GM12878 (cell line): ENCODE results near the gene SRSF5. TPM values are rescaled to one million over a fixed set of nuclear protein-coding genes. Genes with fewer than 3 reads are reported as not detected.
"Not testable (repeated sequence)": the region's sequence is repeated elsewhere in the genome, so short reads cannot be mapped to it uniquely, and the experiment has no call there.

Experiments
- ATAC-seq: fragments of 200-7000 bp; cut with Tn5 transposase; 3 replicates; pipeline ENCODE4 v1.9.1; 2020; ENCODE audit warnings: mild to moderate bottlenecking, moderate library complexity
- BruUV-seq: library from RNA; stranded (reverse); fragments of 400-500 nt; replicated peaks from 2 replicates; lab custom pipeline; 2021; lab: Mats Ljungman, UMichigan
- CTCF ChIA-PET: fragments of 300-600 bp; sonication (Branson Sonifier 250); formaldehyde crosslinking; extraction: SDS; loops from one replicate; lab custom pipeline; 2021; ENCODE audit warnings: inconsistent platforms; lab: Yijun Ruan, JAX
- POLR2A ChIA-PET: fragments of 350-600 bp; formaldehyde crosslinking; extraction: SDS; loops from one replicate; lab custom pipeline; 2021; ENCODE audit warnings: inconsistent platforms; lab: Charles Lee
- RAD21 ChIA-PET: fragments of 300-600 bp; sonication (Branson Sonifier 250); formaldehyde crosslinking; loops from one replicate; lab custom pipeline; 2023; ENCODE audit warnings: antibody characterized with exemption; ENCODE audit not compliant: unreplicated experiment; lab: Charles Lee
- SMC1A ChIA-PET: fragments of 300-600 bp; sonication (Branson Sonifier 250); formaldehyde crosslinking; loops from one replicate; lab custom pipeline; 2023; ENCODE audit not compliant: unreplicated experiment, uncharacterized antibody; lab: Charles Lee
- DNase-seq: peaks from one replicate; pipeline ENCODE4 v3.0.0-alpha.2; 2011; ENCODE audit warnings: low read depth, low spot score
- FAIRE-seq: peaks from 3 replicates; lab custom pipeline; 2011; peaks lifted over from hg19 to GRCh38; lab: Jason Lieb, UNC
- H2AFZ ChIP-seq: 2 replicates; pipeline ENCODE4 v1.6.0; 2011; ENCODE audit warnings: low read depth, low read length, control low read depth; ENCODE audit not compliant: control insufficient read depth
- H3K27ac ChIP-seq: 2 replicates; pipeline ENCODE4 v1.5.1; 2011; ENCODE audit warnings: control low read depth; ENCODE audit not compliant: control insufficient read depth, insufficient read depth
- H3K27me3 ChIP-seq, 2 experiments: replicated peaks in 1 of 2; 2 replicates each; pipeline versions ENCODE4 v1.6.0 to v1.6.1; 2011; ENCODE audit warnings: low read length in 1 of 2; ENCODE audit not compliant: control insufficient read depth in 2 of 2, insufficient read depth in 2 of 2
- H3K36me3 ChIP-seq, 2 experiments: 2 replicates each; pipeline ENCODE4 v1.5.1; 2011; ENCODE audit warnings: low read length in 1 of 2; ENCODE audit not compliant: control insufficient read depth in 2 of 2, insufficient read depth in 2 of 2
- H3K4me1 ChIP-seq: 2 replicates; pipeline ENCODE4 v1.6.1; 2011; ENCODE audit warnings: mild to moderate bottlenecking, low read length, moderate library complexity, mixed read lengths; ENCODE audit not compliant: control insufficient read depth, insufficient read depth
- H3K4me2 ChIP-seq: 2 replicates; pipeline ENCODE4 v1.6.0; 2011; ENCODE audit warnings: control low read depth; ENCODE audit not compliant: control insufficient read depth, insufficient read depth
- H3K4me3 ChIP-seq: fragments of 200-600 bp; sonication (generic); 2 replicates; pipeline ENCODE4 v1.5.1; 2016
- H3K79me2 ChIP-seq: 2 replicates; pipeline ENCODE4 v1.6.0; 2011; ENCODE audit warnings: low read length; ENCODE audit not compliant: control insufficient read depth, insufficient read depth
- H3K9ac ChIP-seq: 2 replicates; pipeline ENCODE4 v1.8.0; 2011; ENCODE audit warnings: low read length, control low read depth, mixed read lengths; ENCODE audit not compliant: control insufficient read depth, insufficient read depth
- H3K9me3 ChIP-seq: replicated peaks from 3 replicates; pipeline ENCODE4 v1.5.1; 2011; ENCODE audit warnings: mild to moderate bottlenecking, low read length; ENCODE audit not compliant: control insufficient read depth, insufficient read depth
- H4K20me1 ChIP-seq: 2 replicates; pipeline ENCODE4 v1.6.0; 2011; ENCODE audit not compliant: control insufficient read depth, insufficient read depth
- HDAC6 ChIP-seq: fragments of 200-600 bp; sonication (generic); IDR thresholded peaks from one replicate; pipeline ENCODE4 v1.8.0; 2017; ENCODE audit warnings: antibody characterized with exemption; ENCODE audit not compliant: unreplicated experiment
- IKZF2 ChIP-seq, 2 experiments: fragments of 450-650 bp; IDR thresholded peaks; 2 replicates each; pipeline ENCODE4 v1.6.1; 2017; ENCODE audit warnings: mild to moderate bottlenecking in 2 of 2, moderate library complexity in 2 of 2
- KAT2A ChIP-seq: conservative IDR thresholded peaks from 2 replicates; pipeline ENCODE4 v1.6.1; 2011; ENCODE audit warnings: low read depth, low read length; ENCODE audit not compliant: control insufficient read depth
- PML ChIP-seq: IDR thresholded peaks from 2 replicates; pipeline ENCODE4 v1.6.1; 2012; ENCODE audit warnings: low read length, inconsistent platforms
- RUNX3 ChIP-seq: IDR thresholded peaks from 2 replicates; pipeline ENCODE4 v1.6.1; 2012; ENCODE audit warnings: low read length, inconsistent platforms
- WGBS: methylation state at CpG from one replicate; pipeline ENCODE4 v1.1.6; 2016; ENCODE audit warnings: low lambda C conversion rate; ENCODE audit not compliant: insufficient replicate concordance, insufficient coverage; ENCODE audit errors: missing lambda C conversion rate; 5-methylcytosine and 5-hydroxymethylcytosine counted together
- in situ Hi-C: fragments of 300-500 bp; cut with MboI; formaldehyde crosslinking; loops from 9 replicates; pipeline ENCODE4 v1.14.3; 2018; ENCODE audit warnings: mixed read lengths
- intact Hi-C: fragments of 100-400 bp; cut with micrococcal nuclease; formaldehyde crosslinking; loops from one replicate; pipeline ENCODE4 v1.14.2; 2022; ENCODE audit not compliant: unreplicated experiment
- polyA plus RNA-seq, 11 experiments: library from polyadenylated mRNA; depleted of rRNA in 4 of 11; unstranded in 6 of 11; stranded (reverse) in 5 of 11; fragments of >200 nt; fragmentation: Nextera tagmentation in 4 of 11; fragmentation: Illumina TruSeq in 1 of 11; extraction: Ambion mirVana in 4 of 11; extraction: Trizol in 1 of 11; gene quantifications; 1 replicate in 1 of 11; 2 replicates in 10 of 11; pipeline versions ENCODE4 v1.2.1 to v1.2.3, GENCODE V29; 2011 to 2016; ENCODE audit warnings: inconsistent platforms in 2 of 11, missing spikeins in 2 of 11, low read depth in 1 of 11
- total RNA-seq, 4 experiments: library from RNA; depleted of rRNA in 3 of 4; stranded (reverse); fragments of >200 nt in 3 of 4; fragmentation: Illumina TruSeq in 1 of 4; extraction: Trizol in 1 of 4; gene quantifications; 2 replicates each; pipeline versions ENCODE4 v1.2.1 to v1.2.3, GENCODE V29; 2013 to 2021

The SRSF5 gene
- total and polyA plus RNA-seq, 10 of the 15 experiments (the other 5 are each of a cell fraction or from before 2014, with no cell fraction given): 136 to 453 (median 275) TPM

GRCh38 chr14:69766984-69767368 lies at the start of gene SRSF5 (continued):
- peak; percentile 99 for TF ChIP-seq PML
- TF ChIP-seq KAT2A: no peak
- TF ChIP-seq IKZF2 (IDR thresholded peaks at IDR 0.05): peak; percentile 77 to 79; a peak in 3 of 4 replicates
- TF ChIP-seq HDAC6: peak; percentile 56
- no peak; the same call in 1 of the 2 replicates for TF ChIP-seq RUNX3

GRCh38 chr14:69718614-69719013 lies 48.3 kb upstream of the SRSF5 start:
- BruUV-seq, POLR2A ChIA-PET, H3K79me2 ChIP-seq, H3K4me1 ChIP-seq, ATAC-seq, DNase-seq, H2AFZ ChIP-seq, H3K27me3 ChIP-seq, H3K4me3 ChIP-seq, H3K9me3 ChIP-seq, intact Hi-C loops, FAIRE-seq, in situ Hi-C loops, H3K36me3 ChIP-seq, H4K20me1 ChIP-seq, H3K27ac ChIP-seq, H3K4me2 ChIP-seq, H3K9ac ChIP-seq: not testable (repeated sequence)
- ChIA-PET RAD21 (interaction anchor here (1.0 to 4.0 kb wide), 4 partner anchors 8 to 126 kb away, joined by 3 to 15 read pairs (median 4); no protein-coding TSS in a partner anchor), SMC1A (interaction anchor here (1.0 to 5.1 kb wide), 2 partner anchors 106 to 113 kb away, joined by 3 to 30 read pairs; no protein-coding TSS in a partner anchor), CTCF (interaction anchor here (0.8 to 4.8 kb wide), 5 partner anchors 9 to 134 kb away, joined by 3 to 34 read pairs (median 4); no protein-coding TSS in a partner anchor)
- WGBS: 67% methylated on average over 2 of the region's 2 CpGs
